Smooth muscle cell of trachea (primary cell): ENCODE data around the gene TNRC6A. TPM values are rescaled to one million over a fixed set of nuclear protein-coding genes. Genes with fewer than 3 reads are reported as not detected.

Experiments used
- total RNA-seq: library from RNA; depleted of rRNA; stranded (reverse); fragments of >200 nt; gene quantifications from 2 replicates; pipeline ENCODE4 v1.2.1, GENCODE V29; 2014

TNRC6A gene
- total RNA-seq, result 36.4 and 47.1 TPM in 2 replicates

GRCh38 chr16:24729243-24729950, at the start of gene TNRC6A:
TNRC6A (plus strand) TSS chr16:24729651; CDS start chr16:24729842, 191 bp downstream.

GRCh38 chr16:24845726-24846547, 116.5 kb downstream of the TNRC6A start, which contains the start of gene SLC5A11:
SLC5A11 (plus strand) TSS chr16:24845963; CDS start chr16:24858644, 12,681 bp downstream.

Other genes starting within 250 kb of the TNRC6A start
- 20.5 and 23.1 TPM in 2 replicates for gene RBBP6, start 190.1 kb upstream of the TNRC6A start, total RNA-seq
- not detected in 2 replicates for gene SLC5A11, start 116.3 kb downstream of the TNRC6A start, total RNA-seq